ENCODE measurements around the gene PES1.

PES1 gene

DNA sequence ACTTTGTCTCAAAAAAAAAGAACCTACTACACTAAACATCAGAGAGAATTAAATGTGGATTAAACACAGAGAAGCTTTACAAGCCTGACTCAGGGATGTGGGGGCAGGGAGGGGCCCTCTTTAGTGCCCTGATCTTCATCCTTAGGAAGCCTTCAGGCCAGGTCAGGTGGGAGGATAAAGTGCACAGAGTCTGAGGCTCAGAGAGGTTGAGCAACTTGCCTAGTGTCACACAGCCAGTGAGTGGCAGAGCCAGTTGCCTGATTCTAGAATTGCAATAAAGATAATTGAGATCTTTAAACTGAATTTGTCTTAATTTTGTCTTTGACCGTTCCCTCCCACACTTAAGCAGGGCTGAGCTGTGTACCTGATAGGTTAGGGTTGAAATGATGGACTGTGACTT lies 52.3 kb downstream of the PES1 start:
- Histone ChIP-seq H3K36me3 (ENCODE audit: control insufficient read depth in 1 of 2, insufficient read depth in 2 of 2, low read length in 2 of 2) (no peaks in the 10 kb centered on the region), H3K27me3 (ENCODE audit: insufficient read depth, low read length) (peaks cover 16% of the 10 kb centered on the region), H2BK120ac (ENCODE audit: insufficient read depth, low read length, poor library complexity) (no peak overlapping the region), H2BK12ac (ENCODE audit: low read length) (no peak overlapping the region), H3K9ac (ENCODE audit: low read length) (no peak overlapping the region), H3K4me3 (ENCODE audit: low read depth, low read length) (no peak overlapping the region), H3K4me1 (ENCODE audit: control insufficient read depth in 1 of 2, insufficient read depth in 2 of 2, low read length in 2 of 2) (no peaks in the 10 kb centered on the region), H3K4me2 (ENCODE audit: low read length) (no peak overlapping the region), H3K79me2 (ENCODE audit: control insufficient read depth, insufficient read depth, low read length, poor library complexity) (no peaks in the 10 kb centered on the region), H2AK5ac (ENCODE audit: low read length) (no peak overlapping the region), H3K27ac (ENCODE audit: low read depth, low read length) (no peak overlapping the region), H3K14ac (ENCODE audit: low read length) (no peak overlapping the region), H4K91ac (ENCODE audit: low read depth, low read length) (no peak overlapping the region), H2AFZ (ENCODE audit: insufficient read depth, low read length, poor library complexity) (no peak overlapping the region), H3K79me1 (ENCODE audit: low read length) (no peaks in the 10 kb centered on the region), H4K8ac (ENCODE audit: low read depth, low read length) (no peak overlapping the region), H3K18ac (ENCODE audit: low read length) (no peak overlapping the region), H2BK5ac (ENCODE audit: low read depth, low read length, poor library complexity) (no peak overlapping the region), H3K23ac (ENCODE audit: low read length) (no peak overlapping the region), H4K12ac (ENCODE audit: low read depth, low read length) (no peak overlapping the region), H3K9me3 (ENCODE audit: insufficient read depth, low read depth, low read length) (peaks cover 7% of the 10 kb centered on the region), H3K4ac (ENCODE audit: low read depth, low read length) (no peak overlapping the region)
- WGBS (ENCODE audit: extremely low coverage, insufficient coverage, insufficient read length) = no CpG with 5 or more reads among the region's 1 CpG
- DNase-seq = no peak

DNA sequence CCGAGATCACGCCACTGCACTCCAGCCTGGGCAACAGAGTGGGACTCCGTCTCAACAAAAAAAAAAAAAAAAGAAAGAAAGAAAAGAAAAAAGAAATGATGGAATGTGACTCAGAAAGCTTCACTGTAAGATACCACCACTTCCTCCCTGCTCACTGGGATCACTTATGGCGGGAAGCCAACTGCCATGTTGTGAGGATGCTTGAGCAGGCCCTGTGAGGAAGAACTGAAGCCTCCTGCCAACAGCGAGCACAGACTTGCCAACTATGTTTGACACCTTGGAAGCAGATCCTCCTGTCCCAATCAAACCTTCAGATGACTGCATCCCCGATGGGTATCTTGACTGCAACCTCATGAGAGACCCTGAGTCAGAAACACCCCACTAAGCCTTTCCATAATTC lies 53.4 kb downstream of the PES1 start:
- Histone ChIP-seq H3K4ac (ENCODE audit: low read depth, low read length) (no peak overlapping the region), H3K14ac (ENCODE audit: low read length) (no peak overlapping the region), H3K23ac (ENCODE audit: low read length) (no peak overlapping the region), H3K36me3 (ENCODE audit: control insufficient read depth in 1 of 2, insufficient read depth in 2 of 2, low read length in 2 of 2) (no peaks in the 10 kb centered on the region), H4K12ac (ENCODE audit: low read depth, low read length) (no peak overlapping the region), H2BK5ac (ENCODE audit: low read depth, low read length, poor library complexity) (no peak overlapping the region), H2AFZ (ENCODE audit: insufficient read depth, low read length, poor library complexity) (no peak overlapping the region), H4K8ac (ENCODE audit: low read depth, low read length) (no peak overlapping the region), H2BK120ac (ENCODE audit: insufficient read depth, low read length, poor library complexity) (no peak overlapping the region), H3K9me3 (ENCODE audit: insufficient read depth, low read depth, low read length) (peaks cover 7% of the 10 kb centered on the region), H3K18ac (ENCODE audit: low read length) (no peak overlapping the region), H2AK5ac (ENCODE audit: low read length) (no peak overlapping the region), H3K27ac (ENCODE audit: low read depth, low read length) (no peak overlapping the region), H3K4me1 (ENCODE audit: control insufficient read depth in 1 of 2, insufficient read depth in 2 of 2, low read length in 2 of 2) (peaks cover 0 to 2% of the 10 kb centered on the region in 2 experiments), H3K4me3 (ENCODE audit: low read depth, low read length) (no peak overlapping the region), H4K91ac (ENCODE audit: low read depth, low read length) (no peak overlapping the region), H3K27me3 (ENCODE audit: insufficient read depth, low read length) (peaks cover 10% of the 10 kb centered on the region), H3K4me2 (ENCODE audit: low read length) (no peak overlapping the region), H3K79me2 (ENCODE audit: control insufficient read depth, insufficient read depth, low read length, poor library complexity) (no peaks in the 10 kb centered on the region), H3K79me1 (ENCODE audit: low read length) (no peaks in the 10 kb centered on the region), H3K9ac (ENCODE audit: low read length) (no peak overlapping the region), H2BK12ac (ENCODE audit: low read length) (no peak overlapping the region)
- DNase-seq = no peak
- WGBS (ENCODE audit: extremely low coverage, insufficient coverage, insufficient read length) = no CpG with 5 or more reads among the region's 6 CpGs

DNA sequence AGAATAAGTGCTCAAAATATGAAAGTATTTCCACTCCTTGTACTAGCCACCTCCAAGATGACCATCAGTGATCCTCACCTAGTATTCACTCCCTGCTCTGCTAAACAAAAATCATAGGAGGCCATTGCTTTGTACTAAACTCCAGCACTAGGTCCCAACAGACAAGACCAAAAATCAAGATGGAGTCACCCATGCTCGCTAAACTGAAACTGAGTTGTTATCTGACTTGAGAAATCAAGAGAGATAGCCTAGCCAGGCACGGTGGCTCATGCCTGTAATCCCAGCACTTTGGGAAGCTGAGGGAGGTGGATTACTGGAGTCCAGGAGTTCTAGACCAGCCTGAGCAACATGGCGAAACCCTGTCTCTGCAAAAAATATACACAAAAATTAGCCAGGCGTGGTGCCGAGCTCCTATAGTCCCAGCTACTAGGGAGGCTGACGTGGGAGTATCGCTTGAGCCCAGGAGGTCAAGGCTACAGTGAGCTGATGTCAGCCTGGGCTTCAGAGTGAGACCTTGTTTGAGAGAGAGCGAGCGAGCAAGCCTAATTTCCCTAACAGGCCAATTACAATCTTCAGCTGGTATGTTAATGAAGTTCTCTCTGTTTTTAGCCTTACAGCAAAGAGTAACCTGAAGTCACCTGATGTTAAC lies 54.5 kb downstream of the PES1 start:
- Histone ChIP-seq H3K4me3 (ENCODE audit: low read depth, low read length) (no peak overlapping the region), H3K23ac (ENCODE audit: low read length) (no peak overlapping the region), H4K12ac (ENCODE audit: low read depth, low read length) (no peak overlapping the region), H4K8ac (ENCODE audit: low read depth, low read length) (no peak overlapping the region), H3K27ac (ENCODE audit: low read depth, low read length) (no peak overlapping the region), H2AFZ (ENCODE audit: insufficient read depth, low read length, poor library complexity) (no peak overlapping the region), H2BK120ac (ENCODE audit: insufficient read depth, low read length, poor library complexity) (no peak overlapping the region), H3K14ac (ENCODE audit: low read length) (no peak overlapping the region), H2BK5ac (ENCODE audit: low read depth, low read length, poor library complexity) (no peak overlapping the region), H2BK12ac (ENCODE audit: low read length) (no peak overlapping the region), H3K4me1 (ENCODE audit: control insufficient read depth in 1 of 2, insufficient read depth in 2 of 2, low read length in 2 of 2) (peaks cover 0 to 2% of the 10 kb centered on the region in 2 experiments), H4K91ac (ENCODE audit: low read depth, low read length) (no peak overlapping the region), H2AK5ac (ENCODE audit: low read length) (no peak overlapping the region), H3K36me3 (ENCODE audit: control insufficient read depth in 1 of 2, insufficient read depth in 2 of 2, low read length in 2 of 2) (no peaks in the 10 kb centered on the region), H3K4ac (ENCODE audit: low read depth, low read length) (no peak overlapping the region), H3K4me2 (ENCODE audit: low read length) (no peak overlapping the region), H3K9me3 (ENCODE audit: insufficient read depth, low read depth, low read length) (peaks cover 4% of the 10 kb centered on the region), H3K27me3 (ENCODE audit: insufficient read depth, low read length) (peaks cover 2% of the 10 kb centered on the region), H3K79me1 (ENCODE audit: low read length) (no peaks in the 10 kb centered on the region), H3K18ac (ENCODE audit: low read length) (no peak overlapping the region), H3K79me2 (ENCODE audit: control insufficient read depth, insufficient read depth, low read length, poor library complexity) (no peaks in the 10 kb centered on the region), H3K9ac (ENCODE audit: low read length) (no peak overlapping the region)
- no peak for DNase-seq
- no CpG with 5 or more reads among the region's 9 CpGs for WGBS (ENCODE audit: extremely low coverage, insufficient coverage, insufficient read length)

DNA sequence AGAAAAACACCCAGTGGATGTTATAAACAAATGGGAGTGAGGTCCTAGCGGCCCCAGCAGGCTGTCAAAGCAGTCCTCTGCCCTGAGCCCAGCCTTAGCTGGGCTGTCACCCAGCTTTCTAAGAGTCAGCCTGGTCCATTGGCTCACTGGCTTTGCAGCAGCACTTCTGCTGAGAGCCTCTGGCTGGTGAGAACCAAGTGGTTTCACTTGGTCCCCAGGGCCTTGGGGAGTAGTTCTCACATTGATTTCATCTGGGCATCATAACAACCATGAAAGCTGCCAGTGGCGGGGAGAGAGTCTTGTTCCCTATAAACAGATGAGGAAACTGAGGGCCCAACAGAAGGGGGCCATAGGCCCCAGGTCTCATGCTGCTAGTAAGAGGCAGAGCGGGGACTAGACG lies 56.5 kb downstream of the PES1 start:
- peaks cover 0 to 2% of the 10 kb centered on the region in 2 experiments for H3K4me1 ChIP-seq (ENCODE audit: control insufficient read depth in 1 of 2, insufficient read depth in 2 of 2, low read length in 2 of 2)
- WGBS (ENCODE audit: extremely low coverage, insufficient coverage, insufficient read length) = no CpG with 5 or more reads among the region's 4 CpGs
- no peak for DNase-seq
- no peak overlapping the region for H4K8ac ChIP-seq (ENCODE audit: low read depth, low read length)
- no peak overlapping the region for H2AFZ ChIP-seq (ENCODE audit: insufficient read depth, low read length, poor library complexity)
- H3K18ac ChIP-seq (ENCODE audit: low read length) = no peak overlapping the region
- H3K79me2 ChIP-seq (ENCODE audit: control insufficient read depth, insufficient read depth, low read length, poor library complexity) = no peaks in the 10 kb centered on the region
- no peak overlapping the region for H2BK12ac ChIP-seq (ENCODE audit: low read length)
- no peak overlapping the region for H3K4ac ChIP-seq (ENCODE audit: low read depth, low read length)
- no peaks in the 10 kb centered on the region for H3K27me3 ChIP-seq (ENCODE audit: insufficient read depth, low read length)
- H3K4me3 ChIP-seq (ENCODE audit: low read depth, low read length) = no peak overlapping the region
- H4K12ac ChIP-seq (ENCODE audit: low read depth, low read length) = no peak overlapping the region
- no peak overlapping the region for H3K14ac ChIP-seq (ENCODE audit: low read length)
- H3K9me3 ChIP-seq (ENCODE audit: insufficient read depth, low read depth, low read length) = peaks cover 3% of the 10 kb centered on the region
- H4K91ac ChIP-seq (ENCODE audit: low read depth, low read length) = no peak overlapping the region
- H3K27ac ChIP-seq (ENCODE audit: low read depth, low read length) = no peak overlapping the region
- no peak overlapping the region for H2AK5ac ChIP-seq (ENCODE audit: low read length)
- no peak overlapping the region for H2BK120ac ChIP-seq (ENCODE audit: insufficient read depth, low read length, poor library complexity)
- H3K9ac ChIP-seq (ENCODE audit: low read length) = no peak overlapping the region
- no peaks in the 10 kb centered on the region for H3K79me1 ChIP-seq (ENCODE audit: low read length)
- H3K23ac ChIP-seq (ENCODE audit: low read length) = no peak overlapping the region
- no peak overlapping the region for H3K4me2 ChIP-seq (ENCODE audit: low read length)
- no peaks in the 10 kb centered on the region for H3K36me3 ChIP-seq (ENCODE audit: control insufficient read depth in 1 of 2, insufficient read depth in 2 of 2, low read length in 2 of 2)
- no peak overlapping the region for H2BK5ac ChIP-seq (ENCODE audit: low read depth, low read length, poor library complexity)

Measured in trophoblast cell (in vitro differentiated cells and primary cell).